Gastroesophageal sphincter (tissue), 4 donors: ENCODE results near the gene CGN. TPM values are rescaled to one million over a fixed set of nuclear protein-coding genes. Genes with fewer than 3 reads are reported as not detected.

Experiments
- ATAC-seq: fragments of 150-250 bp; one replicate; pipeline ENCODE4 v1.9.1; 2016; ENCODE audit warnings: mild to moderate bottlenecking, moderate library complexity
- H3K27ac ChIP-seq, 4 donors: fragments of 200-600 bp; sonication (generic) in 3 of 4; 1 replicate in 3 of 4; 2 replicates in 1 of 4; pipeline ENCODE4 v1.5.1; 2016 to 2019
- H3K27me3 ChIP-seq: fragments of 200-600 bp; sonication (generic); one replicate; pipeline ENCODE4 v1.5.1; 2019
- H3K36me3 ChIP-seq, 2 donors: fragments of 200-600 bp; sonication (generic); one replicate each; pipeline ENCODE4 v1.5.1; 2019; ENCODE audit warnings: control low read depth in 1 of 2
- H3K4me1 ChIP-seq, 3 donors: fragments of 200-600 bp; sonication (generic); 1 replicate in 2 of 3; 2 replicates in 1 of 3; pipeline ENCODE4 v1.5.1; 2016 to 2019; ENCODE audit warnings: control low read depth in 2 of 3
- H3K4me3 ChIP-seq, 2 donors: fragments of 200-600 bp; sonication (generic); one replicate each; pipeline ENCODE4 v1.5.1; 2019; ENCODE audit warnings: mild to moderate bottlenecking in 1 of 2, moderate library complexity in 1 of 2
- H3K9me3 ChIP-seq, 3 donors: fragments of 200-600 bp; sonication (generic); one replicate each; pipeline ENCODE4 v1.5.1; 2017 to 2019; ENCODE audit warnings: control low read depth in 2 of 3
- EP300 ChIP-seq: sonication (generic); formaldehyde crosslinking; IDR thresholded peaks from one replicate; pipeline ENCODE4 v1.6.1; 2017; ENCODE audit warnings: antibody characterized with exemption, mild to moderate bottlenecking
- POLR2A ChIP-seq, 2 donors: fragments of 450-650 bp; IDR thresholded peaks; one replicate each; pipeline ENCODE4 v1.6.1; 2017; ENCODE audit warnings: antibody characterized with exemption in 2 of 2, mild to moderate bottlenecking in 2 of 2, moderate library complexity in 1 of 2
- POLR2AphosphoS5 ChIP-seq: sonication (generic); formaldehyde crosslinking; IDR thresholded peaks from one replicate; pipeline ENCODE4 v1.6.1; 2017; ENCODE audit warnings: antibody characterized with exemption
- WGBS, 2 donors: methylation state at CpG; one replicate each; pipeline ENCODE4 v1.1.5; 2018; ENCODE audit warnings: low coverage in 1 of 2; 5-methylcytosine and 5-hydroxymethylcytosine counted together
- total RNA-seq, 4 donors: library from RNA; depleted of rRNA; stranded (reverse); fragments of >200 nt; gene quantifications; one replicate each; pipeline ENCODE4 v1.1.0, GENCODE V29; 2016
- TF ChIP-seq, protein P1 (sequence below), 4 experiments: fragments of 200-600 bp in 2 of 4; fragments of 450-650 bp in 2 of 4; sonication (generic) in 1 of 4; IDR thresholded peaks; one replicate each; pipeline ENCODE4 v1.5.1; 2017 to 2019; ENCODE audit warnings: antibody characterized with exemption in 4 of 4, mild to moderate bottlenecking in 2 of 4, moderate library complexity in 2 of 4

The CGN gene
- total RNA-seq, 4 donors from 2014 or later, result 0.13 to 2.2 (median 0.29) TPM

DNA sequence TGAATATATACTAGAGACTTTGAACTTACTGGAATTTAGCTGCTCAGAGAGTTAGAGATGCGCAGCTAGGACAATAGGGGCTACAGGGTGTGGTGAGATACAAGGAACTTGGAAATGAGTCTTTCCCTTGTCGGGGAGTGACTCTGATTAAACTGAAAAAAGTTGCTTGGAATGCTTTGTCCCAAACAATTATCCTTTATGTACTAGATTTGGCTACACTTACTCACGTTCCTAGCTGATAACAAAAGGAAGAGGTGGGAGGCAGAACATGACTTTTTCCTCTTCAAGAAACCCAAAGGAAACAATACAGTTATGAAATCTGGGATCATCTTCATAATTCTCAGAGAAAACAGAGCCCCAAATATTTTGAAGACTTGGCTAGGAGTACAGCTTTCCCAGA is 6.9 kb upstream of the CGN start:
- TF ChIP-seq EP300 (no peak), POLR2A (IDR thresholded peaks at IDR 0.05) (no peak), POLR2AphosphoS5 (no peak)
- TF ChIP-seq, protein P1, sequence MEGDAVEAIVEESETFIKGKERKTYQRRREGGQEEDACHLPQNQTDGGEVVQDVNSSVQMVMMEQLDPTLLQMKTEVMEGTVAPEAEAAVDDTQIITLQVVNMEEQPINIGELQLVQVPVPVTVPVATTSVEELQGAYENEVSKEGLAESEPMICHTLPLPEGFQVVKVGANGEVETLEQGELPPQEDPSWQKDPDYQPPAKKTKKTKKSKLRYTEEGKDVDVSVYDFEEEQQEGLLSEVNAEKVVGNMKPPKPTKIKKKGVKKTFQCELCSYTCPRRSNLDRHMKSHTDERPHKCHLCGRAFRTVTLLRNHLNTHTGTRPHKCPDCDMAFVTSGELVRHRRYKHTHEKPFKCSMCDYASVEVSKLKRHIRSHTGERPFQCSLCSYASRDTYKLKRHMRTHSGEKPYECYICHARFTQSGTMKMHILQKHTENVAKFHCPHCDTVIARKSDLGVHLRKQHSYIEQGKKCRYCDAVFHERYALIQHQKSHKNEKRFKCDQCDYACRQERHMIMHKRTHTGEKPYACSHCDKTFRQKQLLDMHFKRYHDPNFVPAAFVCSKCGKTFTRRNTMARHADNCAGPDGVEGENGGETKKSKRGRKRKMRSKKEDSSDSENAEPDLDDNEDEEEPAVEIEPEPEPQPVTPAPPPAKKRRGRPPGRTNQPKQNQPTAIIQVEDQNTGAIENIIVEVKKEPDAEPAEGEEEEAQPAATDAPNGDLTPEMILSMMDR (IDR thresholded peaks at IDR 0.05), result no peak
- Histone ChIP-seq H3K9me3 (no peaks in the 10 kb centered on the region), H3K27me3 (no peaks in the 10 kb centered on the region), H3K36me3 (no peaks in the 10 kb centered on the region), H3K27ac (no peak overlapping the region), H3K4me1 (no peaks in the 10 kb centered on the region), H3K4me3 (no peak overlapping the region)
- ATAC-seq, result no peak
- WGBS, 2 donors, result 30 to 36% methylated on average over 2 to 3 of the region's 3 CpGs

GRCh38 chr1:151504759-151505158 is 6.4 kb upstream of the CGN start:
- Histone ChIP-seq H3K27me3 (no peaks in the 10 kb centered on the region), H3K36me3 (no peaks in the 10 kb centered on the region), H3K9me3 (no peaks in the 10 kb centered on the region), H3K4me3 (no peak overlapping the region), H3K27ac (no peak overlapping the region), H3K4me1 (no peaks in the 10 kb centered on the region)
- TF ChIP-seq POLR2AphosphoS5 (no peak), EP300 (no peak), POLR2A (IDR thresholded peaks at IDR 0.05) (no peak)
- TF ChIP-seq, protein P1 (IDR thresholded peaks at IDR 0.05), result no peak
- 66 to 96% methylated on average over 3 of the region's 4 CpGs for WGBS, 2 donors
- ATAC-seq, result no peak

- no peaks in the 10 kb centered on the region for H3K9me3 ChIP-seq
- TF ChIP-seq EP300 (no peak), POLR2A (IDR thresholded peaks at IDR 0.05) (no peak)
- H3K36me3 ChIP-seq, result no peaks in the 10 kb centered on the region
- H3K4me3 ChIP-seq, result no peak overlapping the region
- peaks cover 3% of the 10 kb centered on the region for H3K27me3 ChIP-seq
- ATAC-seq, result no peak
- no peak overlapping the region for H3K27ac ChIP-seq
- 70% methylated on average over 4 of the region's 6 CpGs; no CpG with 5 or more reads in 1 of the 2 donors for WGBS, 2 donors
- peaks cover 2 to 24% (median 9%) of the 10 kb centered on the region in 3 donors for H3K4me1 ChIP-seq
These were observed 2.4 kb upstream of the CGN start for GRCh38 chr1:151508833-151509232.

- peaks cover 2 to 24% (median 9%) of the 10 kb centered on the region in 3 donors for H3K4me1 ChIP-seq
- H3K4me3 ChIP-seq, result no peak overlapping the region
- H3K27me3 ChIP-seq, result peaks cover 6% of the 10 kb centered on the region
- ATAC-seq, result no peak
- no peak overlapping the region for H3K27ac ChIP-seq
- H3K36me3 ChIP-seq, result no peaks in the 10 kb centered on the region
- H3K9me3 ChIP-seq, result no peaks in the 10 kb centered on the region
- WGBS, 2 donors, result 87 to 100% methylated on average over 2 to 13 of the region's 15 CpGs
- TF ChIP-seq, protein P1 (IDR thresholded peaks at IDR 0.05), result no peak
These were observed 1.7 kb upstream of the CGN start for GRCh38 chr1:151509350-151510019.

DNA sequence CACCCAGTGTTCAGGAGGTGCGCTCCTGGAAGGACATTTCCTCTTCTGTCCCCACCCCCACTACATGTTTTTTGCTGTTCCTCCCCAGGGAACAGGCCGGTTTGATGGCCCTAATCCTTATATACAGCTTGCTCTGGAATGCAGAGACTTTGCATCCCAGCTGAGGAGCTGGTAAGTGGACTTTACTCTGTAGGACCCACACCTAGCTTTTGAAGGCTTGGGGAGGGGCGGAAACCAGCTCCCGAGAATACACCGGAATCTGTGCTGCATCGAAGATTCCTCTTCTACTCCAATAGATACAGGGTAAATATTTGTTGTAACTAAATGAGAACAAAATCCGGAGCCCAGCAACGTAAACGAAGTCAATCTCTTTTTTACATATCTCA is 1.2 kb upstream of the CGN start:
- no peak overlapping the region for H3K4me3 ChIP-seq

More for the DNA sequence above, 1.2 kb upstream of the CGN start:
- peak overlapping the region in 1 of 4 donors; percentile 88 for H3K27ac ChIP-seq
- ATAC-seq, result no peak
- no peaks in the 10 kb centered on the region for H3K36me3 ChIP-seq
- peaks cover 2 to 24% (median 9%) of the 10 kb centered on the region in 3 donors for H3K4me1 ChIP-seq
- TF ChIP-seq EP300 (no peak), POLR2A (IDR thresholded peaks at IDR 0.05) (no peak), POLR2AphosphoS5 (no peak)
- TF ChIP-seq, protein P1 (IDR thresholded peaks at IDR 0.05), result no peak
- no peaks in the 10 kb centered on the region for H3K9me3 ChIP-seq
- WGBS, 2 donors, result 51 to 70% methylated on average over 4 to 6 of the region's 9 CpGs
- peaks cover 6% of the 10 kb centered on the region for H3K27me3 ChIP-seq
